Tibial nerve (tissue), 4 donors: ENCODE data around the gene ASTL. TPM values are rescaled to one million over a fixed set of nuclear protein-coding genes. Genes with fewer than 3 reads are reported as not detected.
A peak's percentile ranks its signal among the peaks of the same experiment; 100 is the strongest.

ENCODE experiments used
- DNase-seq, 2 donors: peaks; one replicate each; pipeline ENCODE4 v3.0.0-alpha.2; 2019; ENCODE audit warnings: low spot score in 2 of 2
- H3K27ac ChIP-seq, 4 donors: fragments of 200-600 bp; sonication (generic) in 3 of 4; one replicate each; pipeline ENCODE4 v1.5.1; 2017 to 2019; ENCODE audit warnings: mild to moderate bottlenecking in 1 of 4
- H3K27me3 ChIP-seq, 2 donors: fragments of 200-600 bp; sonication (generic) in 1 of 2; one replicate each; pipeline versions ENCODE4 v1.5.1 to v1.6.0; 2017 to 2019
- H3K36me3 ChIP-seq, 3 donors: fragments of 200-600 bp; sonication (generic); one replicate each; pipeline ENCODE4 v1.5.1; 2018 to 2019
- H3K4me1 ChIP-seq, 4 donors: fragments of 200-600 bp; sonication (generic) in 3 of 4; one replicate each; pipeline ENCODE4 v1.5.1; 2017 to 2019
- H3K4me3 ChIP-seq, 4 donors: fragments of 200-600 bp; sonication (generic) in 3 of 4; one replicate each; pipeline ENCODE4 v1.5.1; 2017 to 2019; ENCODE audit warnings: mild to moderate bottlenecking in 1 of 4, moderate library complexity in 1 of 4
- H3K9me3 ChIP-seq, 4 donors: fragments of 200-600 bp; sonication (generic) in 3 of 4; one replicate each; pipeline ENCODE4 v1.5.1; 2017 to 2019
- EP300 ChIP-seq, 2 donors: sonication (generic); formaldehyde crosslinking; IDR thresholded peaks; one replicate each; pipeline ENCODE4 v1.6.1; 2017; ENCODE audit warnings: antibody characterized with exemption in 2 of 2, mild to moderate bottlenecking in 1 of 2
- POLR2A ChIP-seq, 2 donors: fragments of 450-650 bp; IDR thresholded peaks; one replicate each; pipeline ENCODE4 v1.6.1; 2017; ENCODE audit warnings: antibody characterized with exemption in 2 of 2, mild to moderate bottlenecking in 2 of 2, moderate library complexity in 2 of 2
- WGBS, 2 donors: methylation state at CpG; one replicate each; pipeline ENCODE4 v1.1.5; 2018; 5-methylcytosine and 5-hydroxymethylcytosine counted together
- total RNA-seq, 4 donors: library from RNA; depleted of rRNA; stranded (reverse); fragments of >200 nt; gene quantifications; one replicate each; pipeline ENCODE4 v1.1.0, GENCODE V29; 2016
- TF ChIP-seq, protein P1 (sequence below), 5 experiments: fragments of 200-600 bp in 3 of 5; fragments of 450-650 bp in 2 of 5; sonication (generic) in 3 of 5; IDR thresholded peaks; one replicate each; pipeline ENCODE4 v1.5.1; 2016 to 2019; ENCODE audit warnings: antibody characterized with exemption in 5 of 5, mild to moderate bottlenecking in 3 of 5, moderate library complexity in 2 of 5

The ASTL gene
- total RNA-seq, 4 donors from 2014 or later = 0.60 TPM; not detected in 3

DNA sequence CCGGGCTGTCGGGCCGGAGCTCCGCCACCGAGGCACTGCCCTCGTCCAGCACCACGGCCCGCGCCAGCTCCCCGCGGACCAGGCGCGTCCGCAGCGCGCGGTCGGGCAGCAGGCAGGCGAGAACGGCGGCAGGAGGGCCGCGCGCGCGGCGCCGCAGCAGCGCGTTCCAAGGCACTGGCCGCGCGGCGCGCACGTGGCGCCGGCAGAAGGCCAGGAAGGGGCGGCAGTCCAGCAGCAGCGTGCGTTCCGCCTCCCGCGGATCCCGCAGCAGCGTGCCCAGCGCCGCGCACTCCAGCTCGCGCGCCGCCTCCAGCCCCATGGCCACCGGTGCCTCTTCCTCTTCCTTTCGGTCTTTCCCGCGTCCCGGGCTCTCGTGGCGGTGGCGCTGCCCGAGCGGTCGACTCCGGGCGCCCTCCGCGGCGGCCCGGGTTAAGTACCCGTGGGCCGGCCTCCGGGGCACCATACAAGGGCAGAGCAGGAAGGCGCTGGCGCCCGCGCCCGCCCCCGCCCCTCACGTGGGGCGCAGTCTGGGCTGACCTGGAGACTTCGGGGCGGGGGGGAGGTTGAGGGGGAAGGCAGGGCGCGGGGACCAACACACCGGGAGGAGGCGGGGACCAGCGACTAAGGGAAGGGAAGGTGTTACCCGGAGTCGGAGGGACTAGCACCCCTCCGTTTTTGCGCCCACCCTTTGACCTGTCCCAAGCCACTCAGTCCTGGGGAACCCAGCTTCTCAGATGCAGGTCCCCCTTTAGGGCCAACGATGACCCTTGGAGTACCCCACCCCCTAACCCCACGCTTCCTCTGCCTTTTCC lies 6.9 kb upstream of the ASTL start, which contains the start of gene DUSP2:
TSS of gene DUSP2 (minus strand) at position 405 of the 812 bp plus-strand sequence. CDS start at position 319, 86 bp downstream.
- H3K36me3 ChIP-seq = no peaks in the 10 kb centered on the region
- peak within 1 kb of the TSS; percentile 39 to 69 (median 57) for H3K4me3 ChIP-seq
- H3K9me3 ChIP-seq = no peaks in the 10 kb centered on the region
- DNase-seq = peak; percentile 27 to 30
- H3K27me3 ChIP-seq = peaks cover 0 to 13% of the 10 kb centered on the region in 2 donors
- TF ChIP-seq, protein P1, sequence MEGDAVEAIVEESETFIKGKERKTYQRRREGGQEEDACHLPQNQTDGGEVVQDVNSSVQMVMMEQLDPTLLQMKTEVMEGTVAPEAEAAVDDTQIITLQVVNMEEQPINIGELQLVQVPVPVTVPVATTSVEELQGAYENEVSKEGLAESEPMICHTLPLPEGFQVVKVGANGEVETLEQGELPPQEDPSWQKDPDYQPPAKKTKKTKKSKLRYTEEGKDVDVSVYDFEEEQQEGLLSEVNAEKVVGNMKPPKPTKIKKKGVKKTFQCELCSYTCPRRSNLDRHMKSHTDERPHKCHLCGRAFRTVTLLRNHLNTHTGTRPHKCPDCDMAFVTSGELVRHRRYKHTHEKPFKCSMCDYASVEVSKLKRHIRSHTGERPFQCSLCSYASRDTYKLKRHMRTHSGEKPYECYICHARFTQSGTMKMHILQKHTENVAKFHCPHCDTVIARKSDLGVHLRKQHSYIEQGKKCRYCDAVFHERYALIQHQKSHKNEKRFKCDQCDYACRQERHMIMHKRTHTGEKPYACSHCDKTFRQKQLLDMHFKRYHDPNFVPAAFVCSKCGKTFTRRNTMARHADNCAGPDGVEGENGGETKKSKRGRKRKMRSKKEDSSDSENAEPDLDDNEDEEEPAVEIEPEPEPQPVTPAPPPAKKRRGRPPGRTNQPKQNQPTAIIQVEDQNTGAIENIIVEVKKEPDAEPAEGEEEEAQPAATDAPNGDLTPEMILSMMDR (IDR thresholded peaks at IDR 0.05) = peak in 1 of 5 experiments; percentile 14
- peak in 1 of 2 donors; percentile 51 for TF ChIP-seq POLR2A (IDR thresholded peaks at IDR 0.05)
- peak in 1 of 2 donors; percentile 51 for TF ChIP-seq EP300 (IDR thresholded peaks at IDR 0.05)
- peak within 1 kb of the TSS; percentile 45 to 83 (median 58) for H3K27ac ChIP-seq
- 3 to 5% methylated on average over 76 to 86 of the region's 94 CpGs for WGBS, 2 donors
- H3K4me1 ChIP-seq = peaks cover 0 to 32% (median 15%) of the 10 kb centered on the region in 4 donors

DNA sequence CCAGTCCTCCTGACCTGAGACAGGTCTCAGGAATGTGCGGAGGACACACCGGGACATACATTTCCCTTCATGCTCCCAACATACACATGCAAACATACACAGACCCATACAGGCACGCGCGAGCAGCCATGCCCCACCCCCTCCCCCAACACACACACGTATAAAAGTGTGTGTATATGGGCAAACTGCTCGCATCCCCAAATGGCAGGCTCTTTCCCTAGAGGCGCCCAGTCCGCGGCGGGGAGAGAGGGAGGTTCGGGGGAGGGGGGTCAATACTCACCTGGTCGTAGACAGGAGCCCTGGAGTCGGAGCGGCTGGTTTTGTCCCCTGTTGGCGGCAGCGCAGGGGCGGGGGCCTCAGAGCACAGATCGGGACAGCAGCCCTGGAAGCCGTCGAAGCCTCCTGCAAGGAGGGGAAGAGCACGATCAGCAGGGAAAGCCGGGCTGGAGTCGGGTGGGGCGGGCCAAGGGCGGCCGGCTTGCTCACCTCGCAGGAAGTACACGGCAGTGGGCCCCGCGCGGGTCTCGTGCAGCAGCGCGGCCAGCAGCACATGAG lies 6.3 kb upstream of the ASTL start:
- peaks cover 0 to 32% (median 15%) of the 10 kb centered on the region in 4 donors for H3K4me1 ChIP-seq
- WGBS, 2 donors = 8 to 11% methylated on average over 14 to 31 of the region's 35 CpGs
- no peaks in the 10 kb centered on the region for H3K36me3 ChIP-seq
- peak overlapping the region in 2 of 4 donors; percentile 56 to 83 for H3K27ac ChIP-seq
- TF ChIP-seq POLR2A (IDR thresholded peaks at IDR 0.05) (no peak), EP300 (IDR thresholded peaks at IDR 0.05) (no peak)
- TF ChIP-seq, protein P1 (IDR thresholded peaks at IDR 0.05) = no peak
- H3K4me3 ChIP-seq = peak overlapping the region; percentile 12 to 69 (median 50)
- peaks cover 0 to 13% of the 10 kb centered on the region in 2 donors for H3K27me3 ChIP-seq
- H3K9me3 ChIP-seq = no peaks in the 10 kb centered on the region
- no peak for DNase-seq

DNA sequence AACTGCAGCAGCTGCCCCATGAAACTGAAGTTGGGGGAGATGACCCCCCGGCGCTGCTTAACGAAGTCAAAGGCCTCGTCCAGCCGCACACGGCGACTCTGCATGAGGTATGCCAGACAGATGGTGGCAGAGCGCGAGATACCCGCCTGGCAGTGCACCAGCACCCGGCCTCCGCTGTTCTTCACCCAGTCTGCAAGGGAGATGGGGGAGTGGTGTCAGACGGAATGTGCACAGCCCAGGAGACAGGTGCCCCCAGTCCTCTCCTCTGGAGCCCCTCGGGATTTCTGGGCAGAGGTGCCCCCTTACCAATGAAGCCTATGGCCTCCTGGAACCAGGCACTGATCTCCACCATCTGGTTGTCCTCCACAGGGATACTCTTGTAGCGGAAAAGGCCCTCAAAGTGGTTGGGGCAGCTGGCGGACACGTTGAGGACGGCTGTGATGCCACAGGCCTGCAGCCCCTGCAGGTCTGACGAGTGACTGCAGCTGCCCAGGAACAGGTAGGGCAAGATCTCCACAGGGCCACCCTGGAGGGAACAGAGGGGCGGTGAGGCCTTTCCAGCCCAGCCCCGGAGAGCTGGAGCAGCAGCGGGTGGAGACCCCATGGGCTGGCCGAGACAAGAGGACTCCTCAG lies 5.7 kb upstream of the ASTL start:
- no peak for DNase-seq
- peak overlapping the region in 2 of 4 donors; percentile 60 to 69 for H3K4me3 ChIP-seq
- H3K4me1 ChIP-seq = peaks cover 0 to 31% (median 15%) of the 10 kb centered on the region in 4 donors
- H3K36me3 ChIP-seq = no peaks in the 10 kb centered on the region
- 89 to 93% methylated on average over 22 to 23 of the region's 23 CpGs for WGBS, 2 donors
- TF ChIP-seq POLR2A (IDR thresholded peaks at IDR 0.05) = no peak
- TF ChIP-seq, protein P1 (IDR thresholded peaks at IDR 0.05) = peak in 1 of 5 experiments; percentile 10
- TF ChIP-seq EP300 (IDR thresholded peaks at IDR 0.05) = no peak
- peak overlapping the region in 1 of 4 donors; percentile 83 for H3K27ac ChIP-seq
- H3K9me3 ChIP-seq = no peaks in the 10 kb centered on the region
- H3K27me3 ChIP-seq = peaks cover 0 to 13% of the 10 kb centered on the region in 2 donors

DNA sequence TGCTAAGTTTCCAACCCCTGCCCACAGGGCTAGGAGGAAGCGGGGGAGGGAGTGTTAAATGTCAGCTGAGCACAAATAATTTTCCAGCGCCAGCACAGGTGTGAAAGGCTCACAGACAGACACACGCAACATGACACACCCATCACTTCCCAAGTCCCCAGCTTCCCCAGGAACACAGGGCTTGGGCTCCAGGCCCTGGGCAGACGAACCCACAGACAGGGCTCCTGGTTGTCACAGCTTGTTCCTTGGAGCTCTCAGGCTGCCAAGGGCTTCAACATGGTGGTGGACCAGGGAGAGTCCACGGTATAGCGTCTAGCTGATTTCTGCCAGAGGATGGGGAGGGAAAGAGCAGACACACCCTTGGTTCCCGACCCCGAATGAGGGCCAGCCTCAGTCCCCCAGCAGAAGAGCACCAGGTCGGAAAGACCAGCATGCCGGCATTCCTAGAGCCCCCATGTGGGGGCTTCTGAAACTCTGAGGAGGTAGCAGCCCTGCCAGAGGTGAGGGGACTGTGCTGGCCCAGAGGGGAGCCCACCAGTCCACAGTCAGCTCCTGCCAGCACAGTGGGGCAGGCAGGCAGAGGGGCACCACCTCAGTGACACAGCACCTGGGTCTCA lies 5.0 kb upstream of the ASTL start:
- DNase-seq = no peak
- TF ChIP-seq, protein P1 (IDR thresholded peaks at IDR 0.05) = no peak
- TF ChIP-seq POLR2A (IDR thresholded peaks at IDR 0.05) (no peak), EP300 (IDR thresholded peaks at IDR 0.05) (no peak)
- Histone ChIP-seq H3K36me3 (no peaks in the 10 kb centered on the region), H3K4me1 (peaks cover 0 to 27% (median 15%) of the 10 kb centered on the region in 4 donors), H3K27me3 (peaks cover 0 to 13% of the 10 kb centered on the region in 2 donors), H3K9me3 (no peaks in the 10 kb centered on the region), H3K4me3 (peak overlapping the region in 1 of 4 donors; percentile 60), H3K27ac (no peak overlapping the region)
- WGBS, 2 donors = 81 to 94% methylated on average over 5 to 9 of the region's 10 CpGs
